Measurements from ENCODE around the gene TSPYL6.
A peak's percentile ranks its signal among the peaks of the same experiment; 100 is the strongest.

- TF ChIP-seq CTCF (IDR thresholded peaks at IDR 0.05; ENCODE audit: poor library complexity), result peak; percentile 44
- no peak for TF ChIP-seq EZH2phosphoT487 (IDR thresholded peaks at IDR 0.05; ENCODE audit: low read depth, severe bottlenecking, unreplicated experiment)
Observed at GRCh38 chr2:54206596-54206995, 49.4 kb downstream of the TSPYL6 start.

All from hepatocyte (in vitro differentiated cells).